ENCODE measurements around the gene DNAI4. TPM values are rescaled to one million over a fixed set of nuclear protein-coding genes. Genes with fewer than 3 reads are reported as not detected.
"Not testable (repeated sequence)": the region's sequence is repeated elsewhere in the genome, so short reads cannot be mapped to it uniquely, and the experiment has no call there.

Gene DNAI4, protein sequence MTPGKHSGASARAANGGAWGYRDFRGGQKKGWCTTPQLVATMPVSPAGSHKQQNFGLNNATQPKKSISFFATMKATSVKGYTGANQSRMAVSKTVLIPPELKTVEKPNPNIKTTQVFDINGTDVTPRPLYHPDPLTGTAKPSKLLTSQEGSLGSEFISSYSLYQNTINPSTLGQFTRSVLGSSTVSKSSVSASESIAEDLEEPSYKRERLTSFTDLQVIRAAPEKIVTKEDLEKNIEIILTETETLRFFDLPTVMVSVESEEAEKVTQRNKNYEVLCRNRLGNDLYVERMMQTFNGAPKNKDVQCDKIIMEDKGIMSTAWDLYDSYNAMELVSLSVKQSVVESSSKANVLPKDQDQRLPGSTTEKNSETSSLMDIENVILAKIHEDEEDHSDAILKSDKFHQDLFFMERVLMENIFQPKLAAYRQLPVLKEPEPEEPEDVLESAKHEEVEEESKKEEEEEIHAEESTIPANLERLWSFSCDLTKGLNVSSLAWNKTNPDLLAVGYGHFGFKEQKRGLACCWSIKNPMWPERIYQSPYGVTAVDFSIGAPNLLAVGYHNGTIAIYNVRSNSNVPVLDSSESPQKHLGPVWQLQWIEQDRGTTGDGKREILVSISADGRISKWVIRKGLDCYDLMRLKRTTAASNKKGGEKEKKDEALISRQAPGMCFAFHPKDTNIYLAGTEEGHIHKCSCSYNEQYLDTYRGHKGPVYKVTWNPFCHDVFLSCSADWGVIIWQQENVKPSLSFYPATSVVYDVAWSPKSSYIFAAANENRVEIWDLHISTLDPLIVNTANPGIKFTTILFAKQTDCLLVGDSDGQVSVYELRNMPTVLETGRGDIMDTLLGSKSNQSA
- total RNA-seq: 10 to 100 TPM in 2 of 4 donors, 1 to 10 TPM in 2; 6.2 to 26.5 (median 16.8) TPM

DNA sequence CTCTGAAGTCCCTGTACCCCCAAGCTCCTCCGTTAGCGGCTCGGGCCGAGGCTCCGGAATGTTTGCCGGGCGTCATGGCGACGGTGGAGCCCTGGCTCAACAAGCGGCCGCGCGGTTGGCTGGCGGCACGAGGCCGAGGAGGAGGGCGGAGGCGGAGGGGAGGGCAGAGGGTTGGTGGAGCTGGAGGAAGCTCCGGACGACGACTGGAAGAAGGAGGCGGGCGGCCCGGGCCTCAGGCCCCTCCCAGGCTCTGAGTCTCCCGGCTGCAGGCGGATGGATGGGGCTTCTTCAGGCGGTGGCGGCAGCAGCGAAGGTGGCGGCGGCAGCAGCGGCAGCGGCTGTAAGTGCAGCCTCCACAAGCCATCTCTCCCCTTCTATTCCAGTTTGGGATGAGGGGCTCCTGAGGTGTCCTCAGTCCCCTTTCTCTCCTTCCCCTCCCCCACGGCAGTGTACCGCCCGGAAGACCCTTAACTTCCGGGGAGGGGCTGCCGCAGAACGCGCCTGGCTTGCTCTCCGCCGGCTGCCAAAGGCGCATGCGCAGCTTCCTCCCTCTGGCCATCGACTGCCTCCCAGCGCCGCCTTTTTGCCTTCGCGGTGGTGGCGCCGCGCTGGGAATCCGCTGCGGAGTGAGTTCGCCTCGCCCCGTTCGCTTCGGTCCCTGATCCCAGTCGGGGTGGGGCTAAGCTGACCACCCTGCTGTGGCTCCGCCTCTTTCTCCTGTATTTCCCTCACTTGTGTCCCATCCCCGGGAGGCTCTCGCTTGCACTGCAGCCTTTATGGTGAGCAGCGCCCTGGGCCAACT, at the start of gene DNAI4, which contains the start of gene MIER1:
DNAI4 (minus strand) TSS at position 101 of the 802 bp plus-strand sequence; CDS start at position 76, 25 bp downstream.
MIER1 (plus strand) TSS at position 235 of the 802 bp plus-strand sequence; CDS start at position 274, 39 bp downstream.
- intact Hi-C loops (cut with DNase I; ENCODE audit: low total_unique reads): no loop called here
- H3K4me3 ChIP-seq: peak within 1 kb of the TSS; percentile 56 to 87 (median 72)
- TF ChIP-seq POLR2AphosphoS5 (IDR thresholded peaks at IDR 0.05): peak; percentile 85 to 90 (median 86)
- TF ChIP-seq POLR2A (IDR thresholded peaks at IDR 0.05): peak; percentile 66
- TF ChIP-seq, protein P1, sequence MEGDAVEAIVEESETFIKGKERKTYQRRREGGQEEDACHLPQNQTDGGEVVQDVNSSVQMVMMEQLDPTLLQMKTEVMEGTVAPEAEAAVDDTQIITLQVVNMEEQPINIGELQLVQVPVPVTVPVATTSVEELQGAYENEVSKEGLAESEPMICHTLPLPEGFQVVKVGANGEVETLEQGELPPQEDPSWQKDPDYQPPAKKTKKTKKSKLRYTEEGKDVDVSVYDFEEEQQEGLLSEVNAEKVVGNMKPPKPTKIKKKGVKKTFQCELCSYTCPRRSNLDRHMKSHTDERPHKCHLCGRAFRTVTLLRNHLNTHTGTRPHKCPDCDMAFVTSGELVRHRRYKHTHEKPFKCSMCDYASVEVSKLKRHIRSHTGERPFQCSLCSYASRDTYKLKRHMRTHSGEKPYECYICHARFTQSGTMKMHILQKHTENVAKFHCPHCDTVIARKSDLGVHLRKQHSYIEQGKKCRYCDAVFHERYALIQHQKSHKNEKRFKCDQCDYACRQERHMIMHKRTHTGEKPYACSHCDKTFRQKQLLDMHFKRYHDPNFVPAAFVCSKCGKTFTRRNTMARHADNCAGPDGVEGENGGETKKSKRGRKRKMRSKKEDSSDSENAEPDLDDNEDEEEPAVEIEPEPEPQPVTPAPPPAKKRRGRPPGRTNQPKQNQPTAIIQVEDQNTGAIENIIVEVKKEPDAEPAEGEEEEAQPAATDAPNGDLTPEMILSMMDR (IDR thresholded peaks at IDR 0.05): peak in 4 of 5 experiments; percentile 19 to 71 (median 43)
- TF ChIP-seq EP300 (IDR thresholded peaks at IDR 0.05; ENCODE audit: low read depth): no peak
- 0% methylated on average over 2 to 42 of the region's 64 CpGs for WGBS, 2 donors (ENCODE audit: low coverage in 1 of 2)
- H3K9me3 ChIP-seq: no peaks in the 10 kb centered on the region
- H3K4me1 ChIP-seq: peaks cover 20 to 70% (median 52%) of the 10 kb centered on the region in 4 donors
- H3K36me3 ChIP-seq: no peaks in the 10 kb centered on the region
- H3K27ac ChIP-seq: peak within 1 kb of the TSS; percentile 94 to 96 (median 96)
- no peaks in the 10 kb centered on the region for H3K27me3 ChIP-seq
- peak; percentile 98 for DNase-seq
- in situ Hi-C loops (cut with MboI; ENCODE audit: low pct_ligation_motif_present in 1 of 4, low pct_unique_long_range_greater_than_20kb in 1 of 4, low sequenced_read_pairs in 3 of 4): no loop called here

DNA sequence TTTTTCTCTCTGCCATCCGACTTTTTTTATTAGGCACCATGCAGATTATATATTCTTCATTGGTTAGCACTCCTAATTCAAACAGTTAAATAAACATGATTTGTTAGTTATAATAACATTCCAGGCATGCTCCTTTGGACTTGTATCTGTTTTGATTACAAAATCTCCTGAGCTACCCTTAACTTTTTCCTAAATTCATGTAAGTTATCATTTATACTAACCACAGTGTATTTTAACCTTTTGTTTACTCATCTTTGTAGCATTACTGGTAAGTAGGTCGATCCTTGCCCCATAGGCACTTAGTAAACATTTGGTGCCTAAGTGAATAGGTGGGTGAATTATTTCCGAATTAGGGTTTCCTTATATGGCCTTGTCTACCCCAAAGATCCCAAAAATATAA, 43.9 kb upstream of the DNAI4 start:
- Histone ChIP-seq H3K4me3 (no peak overlapping the region), H3K27ac (no peak overlapping the region), H3K36me3 (peaks cover 0 to 76% (median 30%) of the 10 kb centered on the region in 4 donors), H3K27me3 (no peaks in the 10 kb centered on the region), H3K9me3 (no peaks in the 10 kb centered on the region), H3K4me1 (no peaks in the 10 kb centered on the region)
- in situ Hi-C loops (cut with MboI; ENCODE audit: low pct_ligation_motif_present in 1 of 4, low pct_unique_long_range_greater_than_20kb in 1 of 4, low sequenced_read_pairs in 3 of 4) (no loop called here), intact Hi-C loops (cut with DNase I; ENCODE audit: low total_unique reads) (no loop called here)
- DNase-seq: no peak
- 65 to 68% methylated on average over 3 of the region's 3 CpGs for WGBS, 2 donors (ENCODE audit: low coverage in 1 of 2)
- TF ChIP-seq POLR2A (IDR thresholded peaks at IDR 0.05) (no peak), EP300 (IDR thresholded peaks at IDR 0.05; ENCODE audit: low read depth) (no peak), POLR2AphosphoS5 (IDR thresholded peaks at IDR 0.05) (no peak)
- TF ChIP-seq, protein P1 (IDR thresholded peaks at IDR 0.05): no peak

DNA sequence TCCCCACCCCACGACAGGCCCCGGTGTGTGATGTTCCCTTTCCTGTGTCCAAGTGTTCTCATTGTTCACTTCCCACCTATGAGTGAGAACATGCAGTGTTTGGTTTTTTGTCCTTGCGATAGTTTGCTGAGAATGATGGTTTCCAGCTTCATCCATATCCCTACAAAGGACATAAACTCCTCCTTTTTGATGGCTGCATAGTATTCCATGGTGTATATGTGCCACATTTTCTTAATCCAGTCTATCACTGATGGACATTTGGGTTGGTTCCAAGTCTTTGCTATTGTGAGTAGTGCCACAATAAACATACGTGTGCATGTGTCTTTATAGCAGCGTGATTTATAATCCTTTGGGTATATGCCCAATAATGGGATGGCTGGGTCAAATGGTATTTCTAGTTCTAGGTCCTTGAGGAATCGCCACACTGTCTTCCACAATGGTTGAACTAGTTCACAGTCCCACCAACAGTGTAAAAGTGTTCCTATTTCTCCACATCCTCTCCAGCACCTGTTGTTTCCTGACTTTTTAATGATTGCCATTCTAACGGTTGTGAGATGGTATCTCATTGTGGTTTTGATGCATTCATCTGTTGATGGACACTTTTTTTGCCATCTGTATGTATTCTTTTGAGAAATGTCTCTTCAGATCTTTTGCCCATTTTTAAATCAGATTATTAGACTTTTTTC, 41.7 kb upstream of the DNAI4 start:
- in situ Hi-C loops (cut with MboI; ENCODE audit: low pct_ligation_motif_present in 1 of 4, low pct_unique_long_range_greater_than_20kb in 1 of 4, low sequenced_read_pairs in 3 of 4); intact Hi-C loops (cut with DNase I; ENCODE audit: low total_unique reads): not testable (repeated sequence)
- peaks cover 0 to 82% (median 31%) of the 10 kb centered on the region in 4 donors for H3K36me3 ChIP-seq

DNA sequence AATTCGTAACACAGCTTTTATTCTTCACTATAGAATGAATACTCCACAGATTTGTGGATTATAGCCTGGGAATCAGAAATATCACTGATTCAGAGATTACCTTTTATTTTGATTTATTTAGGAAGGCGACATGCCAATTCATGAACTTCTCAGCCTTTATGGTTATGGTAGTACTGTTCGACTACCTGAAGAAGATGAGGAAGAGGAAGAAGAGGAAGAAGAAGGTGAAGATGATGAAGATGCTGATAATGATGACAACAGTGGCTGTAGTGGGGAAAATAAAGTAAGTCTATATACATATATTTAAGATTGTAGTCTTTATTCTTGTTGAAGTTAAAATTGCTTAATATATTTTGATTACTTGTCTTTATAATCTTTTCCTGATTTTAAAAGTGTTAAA, 33.3 kb upstream of the DNAI4 start:
- intact Hi-C loops (cut with DNase I; ENCODE audit: low total_unique reads) (no loop called here), in situ Hi-C loops (cut with MboI; ENCODE audit: low pct_ligation_motif_present in 1 of 4, low pct_unique_long_range_greater_than_20kb in 1 of 4, low sequenced_read_pairs in 3 of 4) (no loop called here)
- WGBS, 2 donors (ENCODE audit: low coverage in 1 of 2): 91 to 92% methylated on average over 3 of the region's 3 CpGs
- Histone ChIP-seq H3K27ac (no peak overlapping the region), H3K4me3 (no peak overlapping the region), H3K27me3 (no peaks in the 10 kb centered on the region), H3K4me1 (peaks cover 0 to 8% (median 2%) of the 10 kb centered on the region in 4 donors), H3K36me3 (peaks cover 0 to 64% (median 19%) of the 10 kb centered on the region in 4 donors), H3K9me3 (no peaks in the 10 kb centered on the region)
- TF ChIP-seq POLR2A (IDR thresholded peaks at IDR 0.05): no peak
- TF ChIP-seq POLR2AphosphoS5 (IDR thresholded peaks at IDR 0.05): no peak
- TF ChIP-seq, protein P1 (IDR thresholded peaks at IDR 0.05): no peak
- TF ChIP-seq EP300 (IDR thresholded peaks at IDR 0.05; ENCODE audit: low read depth): no peak
- DNase-seq: no peak

More for the DNA sequence above, 41.7 kb upstream of the DNAI4 start:
- not testable (repeated sequence) for H3K4me1 ChIP-seq, DNase-seq, H3K27me3 ChIP-seq, H3K27ac ChIP-seq, H3K4me3 ChIP-seq, H3K9me3 ChIP-seq
- 93 to 94% methylated on average over 4 to 7 of the region's 7 CpGs for WGBS, 2 donors (ENCODE audit: low coverage in 1 of 2)

All from transverse colon (tissue), 4 donors.